IPS-11a (cell line): ENCODE data around the gene NF2.
"Not testable (repeated sequence)": the region's sequence is repeated elsewhere in the genome, so short reads cannot be mapped to it uniquely, and the experiment has no call there.

Experiments
- H3K4me3 ChIP-seq: one replicate; pipeline ENCODE4 v1.5.1; 2013; ENCODE audit warnings: low read depth, low read length, control low read depth

The NF2 gene

GRCh38 chr22:29603358-29604075 is at the start of gene NF2:
Gene NF2 (plus strand): TSS chr22:29603633. CDS start chr22:29603999, 366 bp downstream.
- peak within 1 kb of the TSS; percentile 85 for H3K4me3 ChIP-seq

DNA sequence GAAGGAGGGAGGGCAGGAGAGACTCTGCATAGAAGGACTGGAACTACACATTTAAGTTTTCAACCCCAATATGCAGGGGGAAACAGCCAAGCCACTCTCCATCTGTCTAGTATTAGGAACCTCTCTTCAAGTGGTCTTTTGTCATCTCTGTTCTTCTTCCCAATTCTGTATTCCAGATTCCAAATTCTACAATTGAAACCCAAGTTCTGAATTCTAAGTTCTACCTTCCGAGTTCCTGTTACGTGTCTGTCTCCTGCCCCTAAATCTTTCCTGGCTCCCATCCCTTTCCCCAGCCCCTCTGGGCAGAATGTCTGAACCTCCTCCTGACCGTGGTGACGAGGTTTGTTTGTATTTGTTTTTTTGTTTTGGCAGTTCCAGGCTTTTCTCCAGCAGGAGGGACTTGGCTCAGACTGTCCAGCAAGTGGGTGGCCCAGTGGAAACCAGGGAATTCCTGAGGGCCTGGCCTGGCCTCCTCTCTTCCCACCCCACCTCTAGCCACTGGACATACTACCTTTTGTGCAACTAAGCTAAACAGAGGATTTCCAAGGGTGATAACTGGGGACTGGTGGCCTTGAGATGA is 48.3 kb upstream of the NF2 start:
- H3K4me3 ChIP-seq: no peak overlapping the region

DNA sequence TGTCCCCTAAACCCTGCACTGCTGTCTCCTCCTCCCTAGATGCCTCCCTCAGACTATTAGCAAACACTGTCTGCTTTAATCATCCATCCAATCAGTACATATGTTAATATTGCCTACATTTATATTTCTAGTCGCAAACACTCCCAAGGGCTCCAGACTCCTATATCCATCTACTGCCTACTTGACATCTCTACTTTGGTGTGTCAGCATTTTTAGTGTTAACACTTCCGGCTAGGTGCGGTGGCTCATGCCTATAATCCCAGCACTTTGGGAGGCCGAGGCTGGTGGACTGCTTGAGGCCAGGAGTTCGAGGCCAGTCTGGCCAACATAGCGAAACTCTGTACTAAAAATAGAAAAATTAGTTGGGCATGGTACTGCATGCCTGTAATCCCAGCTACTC is 44.4 kb upstream of the NF2 start:
- H3K4me3 ChIP-seq: no peak overlapping the region

GRCh38 chr22:29559853-29560252 is 43.6 kb upstream of the NF2 start:
- no peak overlapping the region for H3K4me3 ChIP-seq

- no peak overlapping the region for H3K4me3 ChIP-seq
These were observed 39.6 kb upstream of the NF2 start for GRCh38 chr22:29563652-29564460.

DNA sequence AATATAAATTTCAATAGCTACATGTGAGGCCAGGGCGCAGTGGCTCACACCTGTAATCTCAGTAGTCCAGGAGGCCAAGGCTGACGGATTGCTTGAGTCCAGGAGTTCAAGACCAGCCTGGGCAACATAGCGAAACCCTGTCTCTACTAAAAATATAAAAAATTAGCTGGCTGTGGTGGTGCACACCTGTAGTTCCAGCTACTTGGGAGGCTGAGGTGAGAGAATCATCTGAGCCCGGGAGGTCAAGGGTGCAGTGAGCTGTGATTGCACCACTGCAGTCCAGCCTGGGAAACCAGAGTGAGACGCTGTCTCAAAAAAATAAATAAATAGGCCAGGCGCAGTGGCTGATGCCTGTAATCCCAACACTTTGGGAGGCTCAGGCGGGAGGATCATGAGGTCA is 36.9 kb upstream of the NF2 start:
- H3K4me3 ChIP-seq: not testable (repeated sequence)

- H3K4me3 ChIP-seq: no peak overlapping the region
These were observed 36.1 kb upstream of the NF2 start for GRCh38 chr22:29567338-29567737.

- H3K4me3 ChIP-seq: no peak overlapping the region
These were observed 34.3 kb upstream of the NF2 start for GRCh38 chr22:29569011-29569678.

DNA sequence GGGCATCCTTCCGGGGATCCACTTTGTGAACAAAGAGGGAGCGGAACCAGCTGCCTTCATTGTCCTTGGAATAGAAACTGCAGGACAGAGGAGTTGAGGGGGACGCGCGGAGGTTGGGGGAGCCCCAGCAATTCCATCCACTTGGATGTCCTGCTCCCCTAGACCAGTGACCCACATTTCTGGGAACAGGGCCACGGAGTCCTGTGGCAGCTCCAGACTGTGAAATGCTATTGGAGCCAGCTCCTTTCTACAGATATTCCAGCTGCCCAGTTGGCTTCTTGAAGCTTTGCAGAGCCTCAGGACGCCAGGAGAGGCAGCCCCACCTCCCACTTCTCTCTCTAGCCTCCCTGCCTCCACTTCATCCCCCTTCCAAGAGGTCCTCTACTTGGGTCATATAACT is 33.0 kb upstream of the NF2 start:
- H3K4me3 ChIP-seq: no peak overlapping the region

DNA sequence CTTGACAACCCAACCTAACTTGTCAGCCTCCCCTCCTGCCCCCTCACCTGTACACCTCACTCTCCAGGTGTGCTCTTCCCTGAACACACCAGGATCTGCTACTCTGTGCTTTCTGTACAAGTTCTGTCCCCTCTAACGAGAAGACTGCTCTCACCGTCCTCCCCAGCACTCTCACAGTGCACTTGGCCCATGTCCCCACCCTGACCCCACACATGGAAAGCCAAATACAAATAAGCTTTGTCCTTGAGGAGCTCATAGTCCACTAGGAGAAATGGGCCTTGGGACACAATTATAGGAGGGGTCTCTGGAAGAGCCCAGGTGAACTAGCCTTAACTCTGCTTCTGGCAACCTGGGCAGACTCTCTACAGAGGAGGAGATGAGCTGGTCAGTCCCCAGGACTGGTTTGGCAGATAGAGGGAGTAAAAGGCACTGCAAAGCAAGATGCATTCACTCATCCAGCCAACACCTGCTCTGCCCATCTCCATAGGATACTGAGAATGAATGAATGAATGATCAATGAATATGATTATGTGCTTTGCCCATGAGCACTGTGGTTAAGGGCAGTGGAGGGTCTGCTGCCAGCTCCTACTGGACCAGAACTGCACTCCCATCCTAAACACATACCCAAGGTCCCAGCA is 32.4 kb upstream of the NF2 start:
- H3K4me3 ChIP-seq: no peak overlapping the region

DNA sequence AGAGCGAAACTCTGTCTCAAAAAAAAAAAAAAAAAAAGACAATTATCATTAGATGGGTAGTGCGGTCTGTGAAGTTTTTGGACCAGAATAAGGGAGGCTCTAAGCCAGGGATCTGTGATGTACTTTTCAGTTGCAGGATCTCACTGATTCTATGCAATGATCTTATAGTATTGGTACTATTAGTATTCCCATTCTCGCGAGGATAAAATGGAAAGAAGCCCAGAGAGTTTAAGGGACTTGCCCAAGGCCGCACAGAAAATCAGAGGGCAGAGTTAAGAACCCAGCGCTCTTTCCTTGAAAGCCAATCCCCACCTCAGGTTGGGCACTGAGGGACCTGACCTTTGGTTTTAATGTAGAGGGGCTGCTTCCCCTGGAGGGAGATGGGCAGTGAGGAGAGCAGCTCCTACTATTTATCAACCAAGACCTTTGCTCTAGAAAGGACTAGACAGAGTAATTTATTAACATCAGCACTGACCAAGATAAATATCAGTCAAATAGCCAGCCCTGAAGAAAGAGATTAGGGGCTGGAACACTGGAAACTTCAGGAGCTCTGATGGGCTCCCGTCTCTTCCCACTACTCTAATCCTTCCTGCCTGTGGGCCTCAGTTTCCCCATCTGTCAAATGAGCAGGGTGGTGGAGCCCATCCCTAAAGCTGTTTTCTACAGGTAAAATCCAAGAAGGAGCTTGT is 28.5 kb upstream of the NF2 start:
- H3K4me3 ChIP-seq: no peak overlapping the region

- no peak overlapping the region for H3K4me3 ChIP-seq
These were observed 24.8 kb upstream of the NF2 start for GRCh38 chr22:29578462-29579200.

DNA sequence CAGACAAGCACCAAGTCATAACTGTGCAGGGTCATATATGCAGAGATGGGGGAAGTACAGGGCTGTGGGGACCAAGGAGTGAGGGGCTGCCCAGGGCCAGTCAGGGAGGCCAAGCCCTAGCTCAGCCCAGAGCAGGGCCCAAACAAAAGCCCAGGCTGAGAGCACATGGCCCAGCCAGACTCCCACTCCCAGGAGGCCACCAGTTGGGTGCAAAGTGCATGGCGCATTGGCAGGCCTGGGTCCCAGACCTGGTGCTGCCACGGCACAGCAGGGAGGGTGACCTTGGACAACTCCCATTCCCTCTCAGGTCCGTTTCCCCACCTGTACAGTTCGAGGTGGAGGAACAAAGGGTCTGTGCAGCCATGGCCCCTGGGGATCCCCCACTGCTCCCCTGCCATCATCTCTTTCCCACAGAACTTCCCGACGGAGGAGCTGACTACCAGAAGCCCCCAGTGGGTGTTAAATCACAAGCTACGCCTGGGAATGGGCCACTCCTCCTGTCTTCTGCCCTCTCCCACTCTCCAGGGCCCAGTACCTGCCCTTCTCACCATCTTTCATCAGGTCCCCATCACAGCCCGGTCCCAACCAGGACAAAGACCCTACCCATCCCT is 23.1 kb upstream of the NF2 start:
- peak overlapping the region; percentile 66 for H3K4me3 ChIP-seq

DNA sequence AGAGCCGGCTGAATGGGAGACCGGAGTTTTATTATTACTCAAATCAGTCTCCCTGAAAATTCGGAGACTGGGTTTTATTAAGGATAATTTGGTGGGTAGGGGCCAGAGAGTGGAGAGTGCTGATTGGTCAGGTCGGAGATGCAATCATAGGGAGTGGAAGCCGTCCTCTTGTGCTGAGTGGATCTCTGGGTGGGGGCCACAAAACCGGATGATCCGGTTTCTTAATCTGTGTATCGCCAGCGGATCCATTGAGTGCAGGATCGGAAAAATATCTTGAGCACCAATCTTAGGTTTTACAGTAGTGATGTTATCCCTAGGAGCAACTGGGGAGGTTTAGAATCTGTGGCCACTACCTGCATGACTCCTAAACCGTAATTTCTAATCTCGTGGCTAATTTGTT is 21.6 kb upstream of the NF2 start:
- H3K4me3 ChIP-seq: no peak overlapping the region

GRCh38 chr22:29584975-29585374 is 18.5 kb upstream of the NF2 start:
- no peak overlapping the region for H3K4me3 ChIP-seq

- not testable (repeated sequence) for H3K4me3 ChIP-seq
These were observed 17.2 kb upstream of the NF2 start for GRCh38 chr22:29586193-29586705.

DNA sequence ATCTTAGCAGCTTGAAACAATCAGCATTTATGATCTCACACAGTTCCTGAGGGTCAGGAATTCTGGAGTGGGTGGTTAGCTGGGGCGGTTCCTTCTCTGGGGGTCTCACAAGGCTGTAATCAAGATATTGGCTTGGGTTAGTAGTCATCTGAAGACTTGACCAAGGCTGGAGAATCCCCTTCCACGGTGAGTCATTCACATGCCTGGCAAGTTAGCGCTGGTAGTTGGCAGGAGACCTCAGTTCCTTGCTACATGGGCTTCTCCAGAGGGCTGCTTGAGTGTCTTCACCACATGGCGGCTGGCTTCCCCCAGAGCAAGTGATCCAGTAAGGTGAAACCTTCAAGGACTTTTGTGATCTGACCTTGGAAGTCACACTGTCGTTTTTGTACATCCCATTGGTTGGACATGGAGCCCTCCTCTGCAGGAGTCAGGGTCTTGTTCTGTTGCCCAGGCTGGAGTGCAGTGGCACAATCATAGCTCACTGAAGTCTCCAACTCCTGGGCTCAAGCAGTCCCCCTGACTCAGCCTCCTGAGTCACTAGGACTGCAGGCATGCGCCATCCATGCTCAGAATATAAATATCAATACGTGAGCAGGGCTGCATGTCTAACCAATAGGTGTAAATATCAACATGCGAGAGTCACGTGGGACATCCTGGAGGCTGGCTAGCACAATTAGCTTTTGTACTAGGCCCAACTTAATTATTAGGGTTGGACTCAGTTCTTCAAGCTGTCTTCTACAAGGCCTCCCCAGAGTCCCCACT is 15.3 kb upstream of the NF2 start:
- H3K4me3 ChIP-seq: no peak overlapping the region

- no peak overlapping the region for H3K4me3 ChIP-seq
These were observed 9.5 kb upstream of the NF2 start for GRCh38 chr22:29593923-29594322.
